Stimulated activated CD8-positive, alpha-beta memory T cell treated with anti-CD3 and anti-CD28 coated beads, Interleukin-7, amount 100 ng/mL, for 1 hour (primary cell): Measurements from ENCODE around the gene ZFPM1.

Experiments
- DNase-seq, 2 donors: peaks; one replicate each; pipeline ENCODE4 v3.0.0-alpha.2; 2020; ENCODE audit warnings: low read depth in 2 of 2

ZFPM1 gene

DNA sequence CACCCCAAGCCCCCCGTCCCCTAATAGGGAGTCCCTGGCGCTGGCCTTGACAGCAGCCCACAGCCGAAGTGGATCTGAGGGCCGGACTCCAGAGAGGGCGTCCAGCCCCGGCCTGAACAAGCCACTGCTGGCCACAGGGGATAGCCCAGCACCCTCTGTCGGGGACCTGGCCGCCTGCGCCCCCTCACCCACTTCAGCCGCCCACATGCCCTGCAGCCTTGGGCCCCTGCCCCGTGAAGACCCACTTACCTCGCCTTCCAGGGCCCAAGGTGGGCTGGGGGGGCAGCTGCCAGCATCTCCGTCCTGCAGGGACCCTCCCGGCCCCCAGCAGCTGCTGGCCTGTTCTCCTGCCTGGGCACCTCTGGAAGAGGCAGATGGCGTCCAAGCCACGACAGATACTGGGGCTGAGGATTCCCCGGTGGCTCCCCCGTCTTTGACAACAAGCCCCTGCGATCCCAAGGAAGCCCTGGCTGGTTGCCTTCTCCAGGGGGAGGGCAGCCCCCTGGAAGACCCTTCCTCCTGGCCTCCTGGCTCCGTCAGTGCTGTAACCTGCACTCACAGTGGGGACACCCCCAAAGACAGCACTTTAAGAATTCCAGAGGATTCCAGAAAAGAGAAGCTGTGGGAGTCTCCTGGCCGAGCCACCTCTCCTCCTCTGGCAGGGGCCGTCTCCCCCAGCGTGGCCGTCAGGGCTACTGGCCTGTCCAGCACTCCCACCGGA is 19.3 kb upstream of the ZFPM1 start:
- DNase-seq, result no peak

DNA sequence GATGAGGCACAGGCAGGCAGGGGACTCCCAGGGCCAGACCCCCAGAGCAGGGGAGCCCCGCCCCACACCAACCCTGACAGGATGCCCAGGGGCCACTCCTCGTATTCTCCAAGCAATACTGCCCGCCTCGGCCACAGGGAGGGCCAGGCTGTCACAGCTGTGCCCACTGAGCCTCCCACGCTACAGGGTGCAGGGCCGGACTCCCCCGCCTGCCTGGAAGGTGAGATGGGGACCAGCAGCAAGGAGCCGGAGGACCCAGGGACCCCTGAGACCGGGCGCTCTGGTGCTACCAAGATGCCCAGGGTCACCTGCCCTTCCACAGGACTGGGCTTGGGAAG is 18.8 kb upstream of the ZFPM1 start:
- no peak for DNase-seq

DNA sequence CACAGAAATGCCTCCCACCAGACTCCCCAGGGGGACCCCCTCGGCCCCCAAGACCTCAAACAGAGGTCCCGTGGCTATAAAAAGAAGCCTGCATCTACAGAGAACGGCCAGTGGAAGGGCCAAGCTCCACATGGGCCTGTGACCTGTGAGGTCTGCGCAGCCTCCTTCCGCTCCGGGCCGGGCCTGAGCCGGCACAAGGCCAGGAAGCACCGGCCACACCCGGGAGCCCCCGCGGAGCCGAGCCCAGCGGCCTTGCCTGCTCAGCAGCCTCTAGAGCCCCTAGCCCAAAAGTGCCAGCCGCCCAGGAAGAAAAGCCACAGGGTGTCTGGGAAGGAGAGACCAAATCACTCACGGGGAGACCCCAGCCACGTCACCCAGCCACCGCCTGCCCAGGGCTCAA is 18.3 kb upstream of the ZFPM1 start:
- no peak for DNase-seq

- no peak for DNase-seq
These were observed 17.4 kb upstream of the ZFPM1 start for GRCh38 chr16:88435437-88436355.

GRCh38 chr16:88436796-88437195 is 16.3 kb upstream of the ZFPM1 start:
- no peak for DNase-seq

- DNase-seq, result peak in 1 of 2 donors; percentile 53
These were observed 15.6 kb upstream of the ZFPM1 start for GRCh38 chr16:88437367-88437964.

- no peak for DNase-seq
These were observed 14.8 kb upstream of the ZFPM1 start for GRCh38 chr16:88438084-88438870.

- DNase-seq, result no peak
These were observed 14.1 kb upstream of the ZFPM1 start for GRCh38 chr16:88439016-88439415.

- DNase-seq, result no peak
These were observed 13.4 kb upstream of the ZFPM1 start for GRCh38 chr16:88439706-88440105.

DNA sequence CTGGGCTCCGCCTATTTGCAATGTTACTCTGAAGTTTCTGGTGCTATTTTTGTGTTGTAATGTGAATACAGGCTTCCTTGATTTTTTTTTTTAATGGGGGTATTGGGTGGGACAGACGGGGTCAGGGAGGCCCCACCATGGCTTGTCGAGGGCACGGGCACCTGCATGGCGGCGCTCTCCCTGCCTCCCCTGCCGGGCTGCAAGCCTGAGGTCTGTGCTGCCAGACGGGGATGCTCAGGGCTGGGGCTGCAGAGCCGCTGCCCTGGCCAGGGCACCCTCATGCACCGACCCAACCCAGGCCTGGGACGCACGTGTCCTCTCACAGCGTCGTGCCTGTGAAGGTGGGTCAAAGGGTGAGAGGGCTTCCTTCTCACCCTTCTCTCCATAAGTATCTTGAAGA is 13.0 kb upstream of the ZFPM1 start:
- no peak for DNase-seq

DNA sequence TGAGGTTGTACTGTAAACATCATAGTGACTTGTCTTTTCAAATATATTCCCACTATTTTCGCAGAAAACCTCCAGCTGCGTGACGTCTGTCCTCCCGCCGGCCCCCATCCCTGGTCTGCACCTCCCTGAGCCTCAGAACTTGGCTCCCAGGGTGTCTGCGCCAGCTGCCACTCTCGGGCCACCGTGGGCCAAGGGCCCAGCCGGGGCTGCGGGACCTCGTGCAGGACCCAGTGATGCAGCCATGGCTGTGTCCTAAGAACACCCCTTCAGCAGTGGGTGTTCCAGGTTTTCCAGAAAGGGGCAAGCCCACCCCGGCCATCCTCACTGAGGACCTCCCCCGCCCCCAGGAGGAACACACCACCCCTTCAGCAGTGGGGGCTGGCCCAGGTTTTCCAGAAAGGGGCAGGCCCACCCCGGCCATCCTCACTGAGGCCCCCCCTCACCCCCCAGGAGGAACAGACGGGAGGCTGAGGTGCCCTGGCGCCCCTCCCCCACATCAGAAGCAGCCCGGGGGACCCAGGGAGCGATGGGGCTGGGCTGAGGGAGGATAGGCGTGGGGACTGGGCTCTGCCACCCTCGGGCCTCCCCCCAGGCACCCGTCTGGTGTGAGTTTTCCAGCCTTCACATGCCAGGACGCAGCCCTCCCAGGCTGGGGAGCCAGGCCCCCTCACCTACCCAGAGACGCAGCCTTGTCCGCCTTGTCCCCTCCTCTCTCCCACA is 12.2 kb upstream of the ZFPM1 start:
- no peak for DNase-seq

GRCh38 chr16:88441460-88441859 is 11.6 kb upstream of the ZFPM1 start:
- DNase-seq, result no peak

- no peak for DNase-seq
These were observed 10.7 kb upstream of the ZFPM1 start for GRCh38 chr16:88442383-88442726.

DNA sequence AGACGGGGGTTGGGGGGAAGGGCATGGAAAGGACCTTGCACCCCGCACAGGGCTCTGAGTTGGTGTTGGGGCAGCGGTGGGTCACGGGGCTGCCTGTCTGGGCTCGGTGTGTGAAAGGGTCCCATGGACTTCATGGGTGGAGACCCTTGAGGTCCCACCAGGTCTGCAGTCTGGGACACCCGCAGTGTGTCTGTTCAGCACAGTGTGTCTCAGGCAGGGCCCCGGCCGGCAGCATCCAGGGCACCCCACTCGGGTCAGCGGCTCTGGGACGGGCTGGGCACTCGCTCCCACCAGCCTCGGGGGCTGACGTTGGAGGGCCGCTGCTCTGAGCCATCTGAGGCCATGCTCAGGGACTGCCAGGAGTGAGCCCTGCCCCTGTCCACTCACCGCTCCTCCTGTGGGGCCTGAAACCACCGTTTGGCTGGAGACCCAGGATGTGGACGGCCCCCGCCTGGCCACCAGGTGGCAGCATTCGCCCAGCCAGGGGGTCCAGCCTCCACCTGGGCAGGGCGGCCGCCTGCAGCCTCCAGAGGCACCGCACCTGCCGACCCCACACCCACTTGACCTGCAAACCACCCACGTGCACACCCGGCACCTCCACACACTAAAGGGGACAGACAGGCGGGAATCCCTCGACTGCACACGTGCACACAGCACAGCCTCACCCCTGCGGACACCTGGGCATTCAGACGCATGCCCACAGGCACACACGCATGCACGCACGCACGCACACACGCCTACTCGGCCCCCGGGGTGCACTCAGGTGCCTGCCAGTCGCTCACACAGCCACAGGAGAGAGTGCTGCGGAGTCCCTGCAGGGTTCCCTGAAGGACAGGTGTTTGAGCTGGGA is 10.1 kb upstream of the ZFPM1 start:
- DNase-seq, result peak; percentile 50 to 65

DNA sequence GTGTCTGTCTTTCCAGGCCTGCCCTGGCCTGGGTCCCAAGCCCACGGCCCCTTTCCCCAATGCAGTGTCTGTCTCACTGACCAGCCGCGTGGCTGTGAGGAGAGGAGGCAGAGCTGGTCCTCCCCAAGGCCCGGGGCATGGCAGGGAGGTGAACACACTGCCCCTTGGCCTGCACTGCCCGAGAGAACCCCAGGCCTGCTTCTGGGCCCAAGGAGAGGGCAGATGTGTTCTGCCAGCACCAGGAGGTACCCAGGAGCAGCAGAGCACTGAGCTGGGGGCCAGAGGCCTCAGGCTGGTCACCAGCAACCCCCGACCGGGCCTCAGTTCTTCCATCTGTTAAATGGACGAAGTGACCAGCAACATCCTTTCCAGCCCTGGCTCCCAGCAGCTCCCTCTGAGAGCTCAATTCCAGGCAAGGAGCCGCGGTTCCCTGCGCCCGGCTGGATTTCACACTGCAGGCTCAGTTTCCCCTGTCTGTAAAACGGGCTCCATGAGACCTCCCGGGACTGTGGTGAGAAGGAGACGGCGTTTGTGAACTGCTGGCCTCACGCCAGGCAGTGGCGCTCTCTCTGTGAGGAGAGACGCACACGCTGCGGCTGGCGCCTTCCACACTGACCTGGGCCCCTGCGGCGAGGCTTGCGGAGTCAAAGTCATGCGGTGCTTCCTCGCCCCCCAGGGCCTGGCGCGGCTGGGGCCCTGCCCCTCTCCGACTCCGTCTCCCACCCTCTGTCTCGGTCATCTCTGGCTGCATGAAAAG is 8.1 kb upstream of the ZFPM1 start:
- no peak for DNase-seq

- DNase-seq, result no peak
These were observed 7.5 kb upstream of the ZFPM1 start for GRCh38 chr16:88445583-88445960.

DNA sequence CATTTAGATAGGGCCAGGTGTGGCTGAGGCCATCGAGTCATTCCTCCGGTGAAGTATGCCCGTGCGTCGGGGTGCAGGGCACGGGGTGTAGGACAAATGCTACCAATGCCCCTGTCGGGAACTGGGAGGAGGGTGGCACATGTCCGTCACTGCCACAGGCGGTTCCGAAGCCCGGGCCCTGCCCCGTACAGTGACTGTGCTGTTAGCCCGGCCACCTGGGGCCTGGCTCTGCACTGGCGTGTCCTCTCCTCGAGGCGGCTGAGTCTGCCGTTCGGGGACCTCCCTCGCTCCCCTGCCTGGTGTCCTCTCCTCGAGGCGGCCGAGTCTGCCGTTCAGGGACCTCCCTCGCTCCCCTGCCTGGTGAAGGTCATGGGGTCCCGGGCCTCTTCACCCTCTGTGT is 7.0 kb upstream of the ZFPM1 start:
- DNase-seq, result no peak

GRCh38 chr16:88446736-88447135 is 6.3 kb upstream of the ZFPM1 start:
- no peak for DNase-seq

GRCh38 chr16:88447881-88448280 is 5.2 kb upstream of the ZFPM1 start:
- DNase-seq, result no peak
